ENCODE results near the gene KAT8. TPM values are rescaled to one million over a fixed set of nuclear protein-coding genes. Genes with fewer than 3 reads are reported as not detected.
A peak's percentile ranks its signal among the peaks of the same experiment; 100 is the strongest.

KAT8 gene
- total RNA-seq, 1 donor from 2014 or later, result 33.5 TPM

- H3K36me3 ChIP-seq (ENCODE audit: insufficient read depth, low read length), result peaks cover under 1% of the 10 kb centered on the region
- Mint-ChIP-seq H3K4me3 (ENCODE audit: unreplicated experiment) (no peak overlapping the region), H3K4me1 (ENCODE audit: low read depth, unreplicated experiment) (no peaks in the 10 kb centered on the region), H3K27ac (ENCODE audit: unreplicated experiment) (no peak overlapping the region), H3K36me3 (ENCODE audit: low read depth, unreplicated experiment) (peaks cover 13% of the 10 kb centered on the region), H3K27me3 (ENCODE audit: low read depth, unreplicated experiment) (no peaks in the 10 kb centered on the region), H3K9me3 (ENCODE audit: unreplicated experiment) (no peaks in the 10 kb centered on the region)
- TF ChIP-seq EZH2 (IDR thresholded peaks at IDR 0.05; ENCODE audit: insufficient read depth, low read length), result no peak
- no peak for TF ChIP-seq CTCF (IDR thresholded peaks at IDR 0.05; ENCODE audit: insufficient read depth, low read depth, low read length)
- no peak overlapping the region for H3K4me3 ChIP-seq (ENCODE audit: insufficient read depth, low read depth, low read length)
- DNase-seq (ENCODE audit: low read depth) (no peak), FAIRE-seq (no peak)
- H3K79me2 ChIP-seq (ENCODE audit: insufficient read depth, low read length), result peaks cover 36% of the 10 kb centered on the region
- H3K27me3 ChIP-seq (ENCODE audit: insufficient read depth, low read length), result no peaks in the 10 kb centered on the region
- H4K20me1 ChIP-seq (ENCODE audit: insufficient read depth, low read length), result peaks cover 50% of the 10 kb centered on the region
- no peak overlapping the region for H3K27ac ChIP-seq (ENCODE audit: low read depth, low read length)
- no peaks in the 10 kb centered on the region for H3K9me3 ChIP-seq (ENCODE audit: insufficient read depth, low read depth, low read length)
- no peak overlapping the region for H2AFZ ChIP-seq (ENCODE audit: low read depth, low read length)
- no peak overlapping the region for H3K4me2 ChIP-seq (ENCODE audit: low read length)
- H3K4me1 ChIP-seq (ENCODE audit: insufficient read depth, low read length), result peaks cover 8% of the 10 kb centered on the region
- peak overlapping the region; percentile 23 for H3K9ac ChIP-seq (ENCODE audit: low read length)
These were observed 32.7 kb upstream of the KAT8 start for GRCh38 chr16:31084584-31085302.

- TF ChIP-seq CTCF (IDR thresholded peaks at IDR 0.05; ENCODE audit: insufficient read depth, low read depth, low read length) (no peak), EZH2 (IDR thresholded peaks at IDR 0.05; ENCODE audit: insufficient read depth, low read length) (no peak)
- Histone ChIP-seq H4K20me1 (ENCODE audit: insufficient read depth, low read length) (peaks cover 47% of the 10 kb centered on the region), H3K27me3 (ENCODE audit: insufficient read depth, low read length) (no peaks in the 10 kb centered on the region), H2AFZ (ENCODE audit: low read depth, low read length) (no peak overlapping the region), H3K4me3 (ENCODE audit: insufficient read depth, low read depth, low read length) (no peak overlapping the region), H3K79me2 (ENCODE audit: insufficient read depth, low read length) (peaks cover 33% of the 10 kb centered on the region), H3K4me1 (ENCODE audit: insufficient read depth, low read length) (peaks cover 8% of the 10 kb centered on the region), H3K27ac (ENCODE audit: low read depth, low read length) (no peak overlapping the region), H3K9ac (ENCODE audit: low read length) (peak overlapping the region; percentile 23), H3K36me3 (ENCODE audit: insufficient read depth, low read length) (peaks cover 3% of the 10 kb centered on the region), H3K9me3 (ENCODE audit: insufficient read depth, low read depth, low read length) (no peaks in the 10 kb centered on the region), H3K4me2 (ENCODE audit: low read length) (no peak overlapping the region)
- peaks cover 13% of the 10 kb centered on the region for H3K36me3 Mint-ChIP-seq (ENCODE audit: low read depth, unreplicated experiment)
- H3K27me3 Mint-ChIP-seq (ENCODE audit: low read depth, unreplicated experiment), result no peaks in the 10 kb centered on the region
- FAIRE-seq, result no peak
- H3K4me3 Mint-ChIP-seq (ENCODE audit: unreplicated experiment), result no peak overlapping the region
- no peaks in the 10 kb centered on the region for H3K9me3 Mint-ChIP-seq (ENCODE audit: unreplicated experiment)
- H3K27ac Mint-ChIP-seq (ENCODE audit: unreplicated experiment), result peak overlapping the region; percentile 66
- H3K4me1 Mint-ChIP-seq (ENCODE audit: low read depth, unreplicated experiment), result peaks cover 2% of the 10 kb centered on the region
- no peak for DNase-seq (ENCODE audit: low read depth)
These were observed 32.1 kb upstream of the KAT8 start for GRCh38 chr16:31085411-31085810.
